IMR-90 (cell line): ENCODE measurements around the gene ARHGEF4. TPM values are rescaled to one million over a fixed set of nuclear protein-coding genes. Genes with fewer than 3 reads are reported as not detected.

Experiments
- ATAC-seq: fragments of 200-7000 bp; cut with Tn5 transposase; 2 replicates; pipeline ENCODE4 v1.9.1; 2020; ENCODE audit warnings: low read depth, mild to moderate bottlenecking, moderate library complexity
- BruUV-seq: library from RNA; stranded (reverse); fragments of 400-500 nt; replicated peaks from 2 replicates; lab custom pipeline; 2021; lab: Mats Ljungman, UMichigan
- CTCF ChIA-PET: fragments of 300-600 bp; formaldehyde crosslinking; extraction: SDS; loops from one replicate; lab custom pipeline; 2021; ENCODE audit warnings: antibody characterized with exemption; lab: Yijun Ruan, JAX
- POLR2A ChIA-PET: fragments of 300-600 bp; sonication (Branson Sonifier 250); formaldehyde crosslinking; loops from one replicate; lab custom pipeline; 2022; ENCODE audit warnings: antibody characterized with exemption; ENCODE audit not compliant: unreplicated experiment; lab: Charles Lee
- DNase-seq: peaks from one replicate; pipeline ENCODE4 v3.0.0; 2013
- H2AFZ ChIP-seq: replicated peaks from 2 replicates; pipeline ENCODE3; 2013; ENCODE audit warnings: low read length, mild to moderate bottlenecking; ENCODE audit not compliant: poor library complexity
- H2AK5ac ChIP-seq: 2 replicates; pipeline ENCODE4 v1.6.1; 2013; ENCODE audit warnings: low read depth, low read length, inconsistent platforms
- H2AK9ac ChIP-seq: replicated peaks from 2 replicates; pipeline ENCODE3; 2013; ENCODE audit warnings: mild to moderate bottlenecking, low read depth, low read length, moderate library complexity; ENCODE audit not compliant: poor library complexity
- H2BK120ac ChIP-seq: 2 replicates; pipeline ENCODE4 v1.6.1; 2013; ENCODE audit warnings: low read depth, low read length, inconsistent platforms
- H2BK15ac ChIP-seq: 3 replicates; pipeline ENCODE4 v1.6.1; 2013; ENCODE audit warnings: low read depth, low read length, inconsistent platforms
- H2BK20ac ChIP-seq: 2 replicates; pipeline ENCODE4 v1.6.1; 2013; ENCODE audit warnings: low read depth, mild to moderate bottlenecking, inconsistent platforms, low read length, moderate library complexity
- H2BK5ac ChIP-seq: 2 replicates; pipeline ENCODE4 v1.6.1; 2013; ENCODE audit warnings: mild to moderate bottlenecking, low read depth, low read length, inconsistent platforms; ENCODE audit not compliant: poor library complexity, severe bottlenecking
- H3K14ac ChIP-seq: replicated peaks from 2 replicates; pipeline ENCODE4 v1.6.1; 2013; ENCODE audit warnings: low read depth, low read length, inconsistent platforms
- H3K18ac ChIP-seq: 2 replicates; pipeline ENCODE4 v1.6.1; 2013; ENCODE audit warnings: low read depth, low read length, control low read depth
- H3K23ac ChIP-seq: 2 replicates; pipeline ENCODE4 v1.6.1; 2013; ENCODE audit warnings: low read depth, low read length, inconsistent platforms
- H3K27ac ChIP-seq: 2 replicates; pipeline ENCODE4 v1.5.1; 2013; ENCODE audit warnings: mild to moderate bottlenecking, control low read depth, low read length; ENCODE audit not compliant: insufficient read depth
- H3K27me3 ChIP-seq: 2 replicates; pipeline ENCODE4 v1.6.1; 2013; ENCODE audit warnings: low read length; ENCODE audit not compliant: control insufficient read depth, insufficient read depth
- H3K36me3 ChIP-seq: 2 replicates; pipeline ENCODE4 v1.6.1; 2013; ENCODE audit warnings: low read length, mixed read lengths; ENCODE audit not compliant: control insufficient read depth, insufficient read depth
- H3K4ac ChIP-seq: 2 replicates; pipeline ENCODE4 v1.6.1; 2013; ENCODE audit warnings: low read depth, low read length, inconsistent platforms
- H3K4me1 ChIP-seq: 2 replicates; pipeline ENCODE4 v1.6.1; 2013; ENCODE audit warnings: low read length, mixed read lengths; ENCODE audit not compliant: control insufficient read depth, insufficient read depth
- H3K4me2 ChIP-seq: 2 replicates; pipeline ENCODE4 v1.6.1; 2013; ENCODE audit warnings: low read depth, mild to moderate bottlenecking, control low read depth, low read length, moderate library complexity
- H3K4me3 ChIP-seq: 2 replicates; pipeline ENCODE4 v1.5.1; 2013; ENCODE audit warnings: low read depth, mild to moderate bottlenecking, control low read depth, low read length, moderate library complexity; ENCODE audit not compliant: insufficient read depth
- H3K56ac ChIP-seq: 2 replicates; pipeline ENCODE4 v1.6.1; 2013; ENCODE audit warnings: low read length, inconsistent platforms; ENCODE audit not compliant: insufficient read depth; ENCODE audit errors: extremely low read depth
- H3K79me1 ChIP-seq, 2 experiments: 2 replicates each; pipeline ENCODE4 v1.6.1; 2013; ENCODE audit warnings: low read length in 2 of 2, inconsistent platforms in 1 of 2, low read depth in 1 of 2
- H3K9ac ChIP-seq: 2 replicates; pipeline ENCODE4 v1.6.1; 2013; ENCODE audit warnings: low read depth, low read length, control low read depth
- H3K9me1 ChIP-seq: 2 replicates; pipeline ENCODE4 v1.6.1; 2013; ENCODE audit warnings: low read length, inconsistent platforms; ENCODE audit not compliant: insufficient read depth
- H3K9me3 ChIP-seq: 2 replicates; pipeline ENCODE4 v1.6.1; 2013; ENCODE audit warnings: low read length; ENCODE audit not compliant: control insufficient read depth, insufficient read depth
- H4K20me1 ChIP-seq: 2 replicates; pipeline ENCODE4 v1.6.1; 2013; ENCODE audit warnings: low read length, inconsistent platforms; ENCODE audit not compliant: insufficient read depth
- H4K5ac ChIP-seq: 2 replicates; pipeline ENCODE4 v1.6.1; 2013; ENCODE audit warnings: mild to moderate bottlenecking, low read depth, low read length, control low read depth
- H4K8ac ChIP-seq, 2 experiments: 2 replicates each; pipeline ENCODE4 v1.6.1; 2013; ENCODE audit warnings: low read depth in 2 of 2, low read length in 2 of 2, control low read depth in 1 of 2, inconsistent platforms in 1 of 2
- H4K91ac ChIP-seq: 2 replicates; pipeline ENCODE4 v1.6.1; 2013; ENCODE audit warnings: low read depth, low read length, inconsistent platforms; ENCODE audit not compliant: insufficient read depth
- BHLHE40 ChIP-seq: fragments of 150-350 bp; IDR thresholded peaks from 2 replicates; pipeline ENCODE4 v1.6.1; 2016; ENCODE audit warnings: mild to moderate bottlenecking, low read depth, low read length
- CEBPB ChIP-seq: IDR thresholded peaks from 2 replicates; pipeline ENCODE4 v1.6.1; 2012; ENCODE audit warnings: low read depth, low read length, improper control_type of control experiment
- CHD1 ChIP-seq: IDR thresholded peaks from 2 replicates; pipeline ENCODE4 v1.6.1; 2012; ENCODE audit warnings: low read depth, low read length, improper control_type of control experiment
- FOS ChIP-seq: fragments of 150-350 bp; IDR thresholded peaks from 2 replicates; pipeline ENCODE4 v1.6.1; 2016; ENCODE audit warnings: low read depth, low read length
- MAFK ChIP-seq: IDR thresholded peaks from 2 replicates; pipeline ENCODE4 v1.6.1; 2012; ENCODE audit warnings: low read depth, low read length, improper control_type of control experiment
- MAZ ChIP-seq: IDR thresholded peaks from 2 replicates; pipeline ENCODE4 v1.6.1; 2012; ENCODE audit warnings: low read depth, mild to moderate bottlenecking, low read length, improper control_type of control experiment, moderate library complexity, borderline replicate concordance
- MXI1 ChIP-seq: IDR thresholded peaks from 2 replicates; pipeline ENCODE4 v1.6.1; 2012; ENCODE audit warnings: low read depth, mild to moderate bottlenecking, low read length, moderate library complexity, borderline replicate concordance
- NFE2L2 ChIP-seq: fragments of 150-350 bp; IDR thresholded peaks from 2 replicates; pipeline ENCODE4 v1.6.1; 2016; ENCODE audit warnings: low read depth, mild to moderate bottlenecking, low read length
- POLR2A ChIP-seq: IDR thresholded peaks from 2 replicates; pipeline ENCODE4 v1.6.1; 2012; ENCODE audit warnings: mild to moderate bottlenecking, low read depth, low read length
- RAD21 ChIP-seq: IDR thresholded peaks from 2 replicates; pipeline ENCODE4 v1.6.1; 2012; ENCODE audit warnings: low read length, improper control_type of control experiment
- RCOR1 ChIP-seq: IDR thresholded peaks from 2 replicates; pipeline ENCODE4 v1.6.1; 2012; ENCODE audit warnings: mild to moderate bottlenecking, low read length, improper control_type of control experiment; ENCODE audit not compliant: insufficient replicate concordance
- RFX5 ChIP-seq: IDR thresholded peaks from 2 replicates; pipeline ENCODE4 v1.8.0; 2012; ENCODE audit warnings: low read depth, mild to moderate bottlenecking, low read length, moderate library complexity
- SMC3 ChIP-seq: fragments of 150-350 bp; IDR thresholded peaks from 2 replicates; pipeline ENCODE4 v1.6.1; 2016; ENCODE audit warnings: low read depth, mild to moderate bottlenecking, antibody characterized with exemption, low read length, moderate library complexity
- WGBS, 2 experiments: methylation state at CpG; one replicate each; pipeline versions ENCODE4 v1.1.5 to v1.1.7; 2013; ENCODE audit warnings: missing lambda C conversion rate in 2 of 2; ENCODE audit not compliant: insufficient read length in 1 of 2; ENCODE audit errors: extremely low coverage in 2 of 2; 5-methylcytosine and 5-hydroxymethylcytosine counted together
- dilution Hi-C: fragments of 300-500 bp; cut with HindIII; formaldehyde crosslinking; loops from one replicate; pipeline ENCODE4 v1.14.3; 2018; ENCODE audit warnings: low sequenced_read_pairs; ENCODE audit not compliant: unreplicated experiment
- in situ Hi-C: fragments of 300-500 bp; cut with MboI; formaldehyde crosslinking; loops from 3 replicates; pipeline ENCODE4 v1.14.3; 2019; ENCODE audit warnings: low sequenced_read_pairs, inconsistent platforms, mixed read lengths
- intact Hi-C: fragments of 100-400 bp; cut with micrococcal nuclease; formaldehyde crosslinking; loops from 2 replicates; pipeline ENCODE4 v1.10.0; 2022
- polyA plus RNA-seq, 3 experiments: library from polyadenylated mRNA; depleted of rRNA; stranded (reverse); fragments of >200 nt; gene quantifications; 2 replicates each; pipeline ENCODE4 v1.2.3, GENCODE V29; 2012; ENCODE audit warnings: low replicate concordance in 1 of 3
- total RNA-seq: library from RNA; depleted of rRNA; stranded (reverse); fragments of >200 nt; gene quantifications from 2 replicates; pipeline ENCODE4 v1.2.3, GENCODE V29; 2012
- TF ChIP-seq, protein P1 (sequence below): conservative IDR thresholded peaks from 2 replicates; pipeline ENCODE4 v1.5.1; 2012; ENCODE audit warnings: mild to moderate bottlenecking, low read depth, low read length, improper control_type of control experiment
- TF ChIP-seq, protein P2 (sequence below): fragments of 150-350 bp; IDR thresholded peaks from 2 replicates; pipeline ENCODE4 v1.6.1; 2017; ENCODE audit warnings: mild to moderate bottlenecking, antibody characterized with exemption, low read length, low read depth
- TF ChIP-seq, protein P3 (sequence below): fragments of 150-350 bp; IDR thresholded peaks from 2 replicates; pipeline ENCODE4 v1.6.1; 2016; ENCODE audit warnings: low read depth, mild to moderate bottlenecking, low read length, moderate library complexity, borderline replicate concordance

The ARHGEF4 gene
- total and polyA plus RNA-seq, 2 of the 4 experiments (the other 2 are of a cell fraction), result 2.7 to 5.0 TPM

DNA sequence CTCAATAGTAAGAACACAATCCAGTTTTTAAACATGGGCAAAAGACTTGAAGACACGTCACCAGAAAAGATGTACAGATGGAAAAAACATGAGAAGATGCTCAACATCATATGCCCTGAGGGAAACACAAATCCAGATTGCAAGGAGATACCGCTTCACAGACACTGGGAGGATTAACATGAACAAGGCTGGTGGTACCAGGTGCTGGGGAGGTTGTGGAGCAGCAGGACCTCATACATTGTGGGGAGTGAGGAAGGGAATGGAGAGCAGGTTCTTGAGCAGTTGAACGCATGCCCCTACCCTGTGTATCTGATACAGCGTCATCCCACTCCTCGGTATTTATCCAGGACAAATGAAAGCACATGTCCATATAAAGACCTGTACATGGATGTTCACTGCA, 72.1 kb downstream of the ARHGEF4 start:
- POLR2A ChIA-PET, result no interaction called here
- Histone ChIP-seq H2AK5ac (no peak overlapping the region), H3K4ac (no peak overlapping the region), H3K14ac (no peak overlapping the region), H3K23ac (no peak overlapping the region), H3K79me1 (no peaks in the 10 kb centered on the region), H2AFZ (no peak overlapping the region), H2AK9ac (no peak overlapping the region), H2BK120ac (no peak overlapping the region), H2BK15ac (no peak overlapping the region), H3K9me1 (no peaks in the 10 kb centered on the region), H3K36me3 (no peaks in the 10 kb centered on the region), H3K56ac (no peak overlapping the region), H3K27ac (no peak overlapping the region), H3K18ac (no peak overlapping the region), H3K4me2 (no peak overlapping the region), H3K4me1 (no peaks in the 10 kb centered on the region), H4K8ac (no peak overlapping the region), H4K20me1 (no peaks in the 10 kb centered on the region), H4K91ac (no peak overlapping the region), H3K9ac (no peak overlapping the region), H3K4me3 (no peak overlapping the region), H3K9me3 (no peaks in the 10 kb centered on the region), H2BK5ac (no peak overlapping the region), H2BK20ac (no peak overlapping the region), H4K5ac (no peak overlapping the region), H3K27me3 (no peaks in the 10 kb centered on the region; the same call in 1 of the 2 replicates)
- intact Hi-C loops, result no loop called here
- DNase-seq (no peak), ATAC-seq (no peak)
- TF ChIP-seq RCOR1 (no peak), POLR2A (no peak), NFE2L2 (no peak), RFX5 (no peak), MAZ (no peak), MAFK (no peak), CEBPB (no peak), MXI1 (no peak), RAD21 (no peak), FOS (no peak), CHD1 (no peak), BHLHE40 (no peak), SMC3 (no peak)
- TF ChIP-seq, protein P1, sequence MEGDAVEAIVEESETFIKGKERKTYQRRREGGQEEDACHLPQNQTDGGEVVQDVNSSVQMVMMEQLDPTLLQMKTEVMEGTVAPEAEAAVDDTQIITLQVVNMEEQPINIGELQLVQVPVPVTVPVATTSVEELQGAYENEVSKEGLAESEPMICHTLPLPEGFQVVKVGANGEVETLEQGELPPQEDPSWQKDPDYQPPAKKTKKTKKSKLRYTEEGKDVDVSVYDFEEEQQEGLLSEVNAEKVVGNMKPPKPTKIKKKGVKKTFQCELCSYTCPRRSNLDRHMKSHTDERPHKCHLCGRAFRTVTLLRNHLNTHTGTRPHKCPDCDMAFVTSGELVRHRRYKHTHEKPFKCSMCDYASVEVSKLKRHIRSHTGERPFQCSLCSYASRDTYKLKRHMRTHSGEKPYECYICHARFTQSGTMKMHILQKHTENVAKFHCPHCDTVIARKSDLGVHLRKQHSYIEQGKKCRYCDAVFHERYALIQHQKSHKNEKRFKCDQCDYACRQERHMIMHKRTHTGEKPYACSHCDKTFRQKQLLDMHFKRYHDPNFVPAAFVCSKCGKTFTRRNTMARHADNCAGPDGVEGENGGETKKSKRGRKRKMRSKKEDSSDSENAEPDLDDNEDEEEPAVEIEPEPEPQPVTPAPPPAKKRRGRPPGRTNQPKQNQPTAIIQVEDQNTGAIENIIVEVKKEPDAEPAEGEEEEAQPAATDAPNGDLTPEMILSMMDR, result no peak
- TF ChIP-seq, protein P2, sequence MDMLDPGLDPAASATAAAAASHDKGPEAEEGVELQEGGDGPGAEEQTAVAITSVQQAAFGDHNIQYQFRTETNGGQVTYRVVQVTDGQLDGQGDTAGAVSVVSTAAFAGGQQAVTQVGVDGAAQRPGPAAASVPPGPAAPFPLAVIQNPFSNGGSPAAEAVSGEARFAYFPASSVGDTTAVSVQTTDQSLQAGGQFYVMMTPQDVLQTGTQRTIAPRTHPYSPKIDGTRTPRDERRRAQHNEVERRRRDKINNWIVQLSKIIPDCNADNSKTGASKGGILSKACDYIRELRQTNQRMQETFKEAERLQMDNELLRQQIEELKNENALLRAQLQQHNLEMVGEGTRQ, result no peak
- TF ChIP-seq, protein P3, sequence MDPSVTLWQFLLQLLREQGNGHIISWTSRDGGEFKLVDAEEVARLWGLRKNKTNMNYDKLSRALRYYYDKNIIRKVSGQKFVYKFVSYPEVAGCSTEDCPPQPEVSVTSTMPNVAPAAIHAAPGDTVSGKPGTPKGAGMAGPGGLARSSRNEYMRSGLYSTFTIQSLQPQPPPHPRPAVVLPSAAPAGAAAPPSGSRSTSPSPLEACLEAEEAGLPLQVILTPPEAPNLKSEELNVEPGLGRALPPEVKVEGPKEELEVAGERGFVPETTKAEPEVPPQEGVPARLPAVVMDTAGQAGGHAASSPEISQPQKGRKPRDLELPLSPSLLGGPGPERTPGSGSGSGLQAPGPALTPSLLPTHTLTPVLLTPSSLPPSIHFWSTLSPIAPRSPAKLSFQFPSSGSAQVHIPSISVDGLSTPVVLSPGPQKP, result no peak
- in situ Hi-C loops, result no loop called here
- 80% methylated on average over 1 of the region's 5 CpGs; no CpG with 5 or more reads in 1 of the 2 experiments for WGBS, 2 experiments
- dilution Hi-C loops, result no loop called here
- no TSS peak for BruUV-seq
- CTCF ChIA-PET, result no interaction called here
